GM12801 (cell line): Measurements from ENCODE around the gene MYO7A.

Experiments used
- TF ChIP-seq, protein P1 (sequence below): IDR thresholded peaks from one replicate; pipeline ENCODE4 v1.5.1; 2011; ENCODE audit warnings: control low read depth; ENCODE audit not compliant: insufficient read length; ENCODE audit errors: extremely low read depth

MYO7A gene

DNA sequence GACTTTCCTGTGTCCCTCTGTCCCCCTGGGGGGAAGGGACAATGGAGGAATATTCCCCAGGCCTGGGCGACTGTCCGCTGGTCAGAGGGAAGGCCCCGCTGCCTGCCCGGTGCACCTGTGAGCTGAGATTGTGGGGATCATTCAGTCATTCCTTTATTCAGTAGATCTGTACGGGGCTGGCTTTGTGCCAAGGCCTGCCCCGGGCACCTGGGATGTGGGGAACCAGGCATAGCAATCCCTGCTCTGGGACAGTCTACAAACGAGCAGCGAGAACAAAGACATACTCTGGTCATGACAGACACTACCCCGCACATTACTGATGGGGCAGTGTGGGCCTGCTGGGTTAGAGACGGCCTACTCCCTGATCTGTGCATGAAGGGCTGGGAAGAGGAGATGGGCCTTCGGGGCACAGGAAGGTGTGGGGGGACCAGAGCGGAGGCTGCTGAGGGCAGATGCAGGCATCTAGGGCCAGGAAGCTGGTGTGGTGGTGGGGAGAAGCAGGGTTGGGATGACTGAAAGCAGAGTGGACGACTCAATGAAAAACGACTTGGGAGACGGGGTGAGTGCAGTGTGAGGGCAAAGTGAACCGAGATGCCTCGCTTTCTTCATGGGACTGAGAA lies 1.8 kb upstream of the MYO7A start:
- TF ChIP-seq, protein P1, sequence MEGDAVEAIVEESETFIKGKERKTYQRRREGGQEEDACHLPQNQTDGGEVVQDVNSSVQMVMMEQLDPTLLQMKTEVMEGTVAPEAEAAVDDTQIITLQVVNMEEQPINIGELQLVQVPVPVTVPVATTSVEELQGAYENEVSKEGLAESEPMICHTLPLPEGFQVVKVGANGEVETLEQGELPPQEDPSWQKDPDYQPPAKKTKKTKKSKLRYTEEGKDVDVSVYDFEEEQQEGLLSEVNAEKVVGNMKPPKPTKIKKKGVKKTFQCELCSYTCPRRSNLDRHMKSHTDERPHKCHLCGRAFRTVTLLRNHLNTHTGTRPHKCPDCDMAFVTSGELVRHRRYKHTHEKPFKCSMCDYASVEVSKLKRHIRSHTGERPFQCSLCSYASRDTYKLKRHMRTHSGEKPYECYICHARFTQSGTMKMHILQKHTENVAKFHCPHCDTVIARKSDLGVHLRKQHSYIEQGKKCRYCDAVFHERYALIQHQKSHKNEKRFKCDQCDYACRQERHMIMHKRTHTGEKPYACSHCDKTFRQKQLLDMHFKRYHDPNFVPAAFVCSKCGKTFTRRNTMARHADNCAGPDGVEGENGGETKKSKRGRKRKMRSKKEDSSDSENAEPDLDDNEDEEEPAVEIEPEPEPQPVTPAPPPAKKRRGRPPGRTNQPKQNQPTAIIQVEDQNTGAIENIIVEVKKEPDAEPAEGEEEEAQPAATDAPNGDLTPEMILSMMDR = no peak

DNA sequence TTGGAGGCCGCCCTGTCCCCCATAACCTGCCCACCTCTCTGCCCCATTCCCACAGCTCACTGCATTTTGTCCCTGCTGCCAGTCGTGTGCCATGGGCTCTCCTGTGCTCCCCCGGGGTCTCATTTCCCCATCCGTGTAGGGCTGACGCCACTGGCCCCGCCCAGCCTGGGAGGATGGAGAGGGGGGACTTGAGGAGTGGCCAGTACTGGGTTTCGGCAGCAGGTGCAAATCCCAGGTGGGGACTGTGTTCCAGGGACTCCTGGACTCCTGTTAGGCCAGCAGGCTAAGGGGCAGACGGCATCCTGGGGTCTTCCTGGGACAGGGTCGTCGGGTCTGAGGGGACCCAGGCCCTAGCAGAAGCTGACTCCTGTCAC lies 1.2 kb upstream of the MYO7A start:
- TF ChIP-seq, protein P1 = no peak

DNA sequence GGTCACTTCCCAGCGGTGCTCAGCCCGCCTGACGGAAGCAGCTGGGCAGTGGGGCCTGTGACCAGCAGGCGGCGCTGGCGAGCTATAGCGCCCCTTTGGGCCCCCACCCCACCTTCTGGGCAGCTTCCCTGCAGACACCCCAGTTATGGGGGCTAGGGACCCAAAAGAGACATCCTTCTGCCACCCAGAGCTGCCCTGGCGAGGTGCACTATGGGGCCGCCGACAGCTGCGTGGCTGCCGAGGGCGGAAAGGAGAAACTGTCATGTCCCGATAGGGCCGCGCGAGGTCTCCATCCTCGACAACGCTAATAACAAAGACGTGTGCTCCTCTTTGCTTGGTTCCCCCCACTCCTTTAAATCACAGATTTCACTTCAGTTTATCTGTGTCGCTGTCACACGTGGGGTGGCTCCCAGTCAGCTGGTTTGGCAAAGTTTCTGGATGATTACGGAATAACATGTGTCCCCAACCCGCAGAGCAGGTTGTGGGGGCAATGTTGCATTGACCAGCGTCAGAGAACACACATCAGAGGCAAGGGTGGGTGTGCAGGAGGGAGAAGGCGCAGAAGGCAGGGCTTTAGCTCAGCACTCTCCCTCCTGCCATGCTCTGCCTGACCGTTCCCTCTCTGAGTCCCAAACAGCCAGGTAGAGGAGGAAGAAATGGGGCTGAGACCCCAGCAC lies 673 bp upstream of the MYO7A start:
- TF ChIP-seq, protein P1 = peak; percentile 35

DNA sequence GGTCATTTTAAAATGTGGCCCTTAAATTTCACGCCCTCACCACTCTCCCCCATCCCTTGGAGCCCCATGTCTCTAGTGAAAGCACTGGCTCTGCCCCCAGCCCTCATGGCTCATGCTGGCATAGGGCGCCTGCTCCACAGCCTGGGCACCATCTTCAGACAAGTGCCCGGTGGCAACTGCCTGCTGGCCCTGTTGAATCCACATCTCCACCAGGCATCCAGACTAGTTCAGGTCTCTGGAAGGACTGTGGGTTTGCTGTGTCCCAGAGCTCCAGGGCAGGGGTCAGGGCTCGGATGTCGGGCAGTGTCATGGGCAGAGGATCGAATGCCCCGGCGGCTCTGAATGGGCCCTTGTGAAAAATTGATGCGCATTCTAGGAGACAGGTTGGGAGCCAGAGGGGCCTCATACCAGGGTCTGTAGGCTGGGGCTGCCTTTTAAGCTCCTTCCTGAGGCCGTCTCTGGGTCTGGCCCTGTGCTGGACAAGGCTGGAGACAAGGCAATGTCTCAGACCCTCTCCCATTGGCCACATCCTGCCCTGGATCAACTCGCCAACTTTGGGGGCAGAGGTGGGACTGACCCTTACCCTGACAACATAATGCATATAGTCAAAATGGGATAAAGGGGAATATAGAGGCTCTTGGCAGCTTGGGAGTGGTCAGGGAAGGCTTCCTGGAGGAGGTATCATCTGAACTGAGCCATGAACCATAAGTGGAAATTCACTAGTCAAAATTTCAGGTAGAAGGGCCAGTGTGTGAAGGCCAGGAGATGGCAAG lies 1.2 kb downstream of the MYO7A start:
- TF ChIP-seq, protein P1 = no peak

DNA sequence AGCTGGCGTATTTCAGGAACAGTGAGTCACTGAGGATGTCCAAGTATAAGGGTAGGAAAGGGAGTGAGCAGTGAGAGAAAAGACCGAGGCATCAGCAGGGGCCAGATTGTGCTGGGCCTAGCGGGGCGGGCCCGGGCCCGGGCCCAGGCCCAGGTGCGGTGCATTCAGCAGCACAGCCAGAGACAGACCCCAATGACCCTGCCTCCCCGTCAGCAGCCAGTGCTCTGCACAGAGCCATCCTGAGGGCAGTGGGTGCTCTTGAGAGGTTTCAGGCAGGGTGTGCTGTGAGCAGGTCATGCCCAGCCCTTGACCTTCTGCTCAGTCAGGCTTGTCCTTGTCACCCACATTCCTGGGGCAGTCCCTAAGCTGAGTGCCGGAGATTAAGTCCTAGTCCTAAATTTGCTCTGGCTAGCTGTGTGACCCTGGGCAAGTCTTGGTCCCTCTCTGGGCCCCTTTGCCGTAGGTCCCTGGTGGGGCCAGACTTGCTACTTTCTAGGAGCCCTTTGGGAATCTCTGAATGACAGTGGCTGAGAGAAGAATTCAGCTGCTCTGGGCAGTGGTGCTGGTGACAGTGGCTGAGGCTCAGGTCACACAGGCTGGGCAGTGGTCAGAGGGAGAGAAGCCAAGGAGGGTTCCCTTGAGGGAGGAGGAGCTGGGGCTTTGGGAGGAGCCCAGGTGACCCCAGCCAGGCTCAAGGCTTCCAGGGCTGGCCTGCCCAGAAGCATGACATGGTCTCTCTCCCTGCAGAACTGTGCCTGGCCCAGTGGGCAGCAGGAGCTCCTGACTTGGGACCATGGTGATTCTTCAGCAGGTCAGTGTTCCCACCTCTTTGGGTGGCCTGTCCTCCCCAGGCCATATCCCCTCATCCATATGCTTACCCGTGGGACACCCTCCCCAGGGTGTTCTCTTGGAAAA lies 2.1 kb downstream of the MYO7A start:
- TF ChIP-seq, protein P1 = no peak

DNA sequence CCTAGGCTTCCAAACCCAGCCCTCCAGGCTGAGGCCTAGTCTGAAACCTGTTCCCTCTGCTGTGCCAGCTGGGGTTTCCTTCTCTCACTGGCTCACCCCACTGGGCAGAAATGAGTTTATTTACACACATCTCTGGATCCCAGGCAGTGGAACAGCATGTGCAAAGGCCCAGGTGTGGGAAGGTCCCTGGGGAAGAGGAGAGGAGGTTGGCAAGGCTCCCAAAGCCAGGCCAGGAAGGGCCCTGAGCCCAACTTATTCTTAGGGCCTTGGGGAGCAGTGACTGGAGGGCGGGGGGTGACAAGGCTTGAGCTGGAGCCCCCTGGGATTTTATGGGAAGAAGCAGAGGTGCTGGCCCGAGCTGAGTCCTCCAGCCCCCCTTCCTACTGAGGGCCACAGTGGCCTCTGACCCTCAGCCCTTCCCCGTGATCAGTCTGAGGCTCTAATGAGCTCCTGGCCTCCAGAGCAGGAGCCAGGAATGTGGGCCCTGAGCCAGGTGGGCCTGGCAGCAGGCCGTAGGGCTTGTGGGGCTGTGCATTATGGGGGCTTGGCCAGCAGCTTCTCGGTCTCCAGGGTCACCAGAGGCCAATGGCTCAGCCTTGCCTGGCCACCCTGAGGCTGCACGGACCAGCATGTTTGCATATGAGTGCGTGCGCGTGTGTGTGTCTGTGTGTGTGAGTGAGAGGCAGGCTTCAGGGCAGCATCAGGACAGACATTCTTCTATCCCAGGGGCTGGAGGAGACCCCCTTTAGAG lies 2.9 kb downstream of the MYO7A start:
- TF ChIP-seq, protein P1 = no peak
